ENCODE results near the gene SLC38A4. TPM values are rescaled to one million over a fixed set of nuclear protein-coding genes. Genes with fewer than 3 reads are reported as not detected.

Gene SLC38A4
- total RNA-seq, 1 experiment from 2014 or later: not detected

- TF ChIP-seq ZBTB33 (IDR thresholded peaks at IDR 0.05; ENCODE audit: extremely low read depth, insufficient replicate concordance, low read length) (no peak), ELF1 (IDR thresholded peaks at IDR 0.05; ENCODE audit: borderline replicate concordance, low read depth) (no peak), FOSL1 (IDR thresholded peaks at IDR 0.05; ENCODE audit: low read depth) (no peak), ZFX (IDR thresholded peaks at IDR 0.05) (no peak)
Observed at GRCh38 chr12:46777587-46777986, 48.2 kb downstream of the SLC38A4 start (continued).

GRCh38 chr12:46775796-46776195 lies 50.0 kb downstream of the SLC38A4 start:
- POLR2A ChIA-PET: no interaction called here
- DNase-seq (ENCODE audit: low read depth, low spot score) (no peak), ATAC-seq (no peak)
- TF ChIP-seq FOSL1 (IDR thresholded peaks at IDR 0.05; ENCODE audit: low read depth) (no peak), POLR2AphosphoS5 (IDR thresholded peaks at IDR 0.05; ENCODE audit: low read depth, low read length) (no peak), EZH2 (IDR thresholded peaks at IDR 0.05) (no peak), ATF3 (IDR thresholded peaks at IDR 0.05) (no peak), ZBTB33 (IDR thresholded peaks at IDR 0.05; ENCODE audit: extremely low read depth, insufficient replicate concordance, low read length) (no peak), POLR2A (IDR thresholded peaks at IDR 0.05; ENCODE audit: borderline replicate concordance, extremely low read depth, insufficient read depth, insufficient read length) (no peak), TCF7L2 (IDR thresholded peaks at IDR 0.05; ENCODE audit: borderline replicate concordance, extremely low read depth, insufficient read depth, insufficient read length) (no peak), CBX3 (IDR thresholded peaks at IDR 0.05; ENCODE audit: low read depth) (no peak), EZH2phosphoT487 (IDR thresholded peaks at IDR 0.05; ENCODE audit: borderline replicate concordance) (no peak), RAD21 (IDR thresholded peaks at IDR 0.05; ENCODE audit: low read depth) (no peak), ELF1 (IDR thresholded peaks at IDR 0.05; ENCODE audit: borderline replicate concordance, low read depth) (no peak), REST (IDR thresholded peaks at IDR 0.05; ENCODE audit: low read depth) (no peak), EGR1 (IDR thresholded peaks at IDR 0.05; ENCODE audit: low read depth) (no peak), ZFX (IDR thresholded peaks at IDR 0.05) (no peak), MAX (IDR thresholded peaks at IDR 0.05) (no peak), SIN3A (IDR thresholded peaks at IDR 0.05; ENCODE audit: low read depth) (no peak), SP1 (IDR thresholded peaks at IDR 0.05; ENCODE audit: low read depth) (no peak), JUND (IDR thresholded peaks at IDR 0.05) (no peak)
- H3K4me2 ChIP-seq (ENCODE audit: low read length): no peak overlapping the region
- no peak overlapping the region for H3K4me3 ChIP-seq (replicated peaks in 1 of 2; ENCODE audit: low read depth in 1 of 2, low read length in 2 of 2)
- H3K9me3 ChIP-seq (ENCODE audit: control insufficient read depth in 1 of 2, insufficient read depth in 1 of 2, low read depth in 1 of 2, low read length in 2 of 2): no peaks in the 10 kb centered on the region
- H3K27me3 ChIP-seq (ENCODE audit: insufficient read depth, low read length): no peaks in the 10 kb centered on the region
- H3K36me3 ChIP-seq (ENCODE audit: control insufficient read depth in 1 of 2, insufficient read depth in 2 of 2, low read length in 2 of 2): no peaks in the 10 kb centered on the region
- intact Hi-C loops (cut with micrococcal nuclease): no loop called here
- no peaks in the 10 kb centered on the region for H3K79me2 ChIP-seq (ENCODE audit: insufficient read depth, low read length)
- H3K9me2 ChIP-seq (ENCODE audit: insufficient read depth): no peaks in the 10 kb centered on the region
- CTCF ChIA-PET: no interaction called here
- H3K9ac ChIP-seq (ENCODE audit: low read length): no peak overlapping the region
- H4K20me1 ChIP-seq (ENCODE audit: insufficient read depth): no peaks in the 10 kb centered on the region
- no peaks in the 10 kb centered on the region for H3K4me1 ChIP-seq (ENCODE audit: control insufficient read depth in 1 of 2, insufficient read depth in 2 of 2, low read length in 2 of 2)
- H3K27ac ChIP-seq (ENCODE audit: low read depth, low read length): no peak overlapping the region
- RAD21 ChIA-PET (ENCODE audit: low non-redundant PET in 1 of 2, low total read pairs in 2 of 2, uncharacterized antibody in 2 of 2, unreplicated experiment in 2 of 2): no interaction called here
- H2AFZ ChIP-seq (ENCODE audit: low read depth, low read length, poor library complexity, severe bottlenecking): no peak overlapping the region
- no TSS peak for BruUV-seq (replicated peaks)

Measured in HCT116 (cell line).